ENCODE measurements around the gene TMEM169. TPM values are rescaled to one million over a fixed set of nuclear protein-coding genes. Genes with fewer than 3 reads are reported as not detected.
A peak's percentile ranks its signal among the peaks of the same experiment; 100 is the strongest.

TMEM169 gene
- total and polyA plus RNA-seq, 4 donors = 7.7 to 21.1 (median 18.8) TPM

DNA sequence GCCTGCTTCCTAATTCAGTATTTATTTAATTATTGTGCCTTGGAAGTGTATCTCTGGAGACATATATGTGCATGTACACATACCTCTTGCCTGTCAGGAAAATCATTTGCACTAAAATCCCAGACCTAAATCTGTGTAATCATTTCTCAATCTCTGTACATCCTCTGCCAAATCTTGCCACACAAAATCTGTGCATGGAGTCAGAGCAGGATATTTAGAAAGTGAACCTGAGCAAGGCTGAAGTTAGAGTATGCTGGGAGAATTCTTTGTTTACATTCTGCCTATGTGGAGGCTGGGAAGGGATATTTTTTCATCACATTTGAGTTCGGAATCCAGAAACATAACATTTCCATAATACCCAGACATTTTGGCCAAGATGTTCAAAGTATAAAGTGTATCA, 36.8 kb downstream of the TMEM169 start:
- Histone ChIP-seq H3K4me1 (ENCODE audit: control insufficient read depth, insufficient read depth, low read length) (peaks cover 7% of the 10 kb centered on the region), H3K4me3 (ENCODE audit: low read depth, low read length) (no peak overlapping the region), H3K27me3 (ENCODE audit: control insufficient read depth, insufficient read depth, low read length) (no peaks in the 10 kb centered on the region), H3K9me3 (ENCODE audit: control insufficient read depth, insufficient read depth, low read length) (no peaks in the 10 kb centered on the region), H3K36me3 (ENCODE audit: control insufficient read depth, insufficient read depth, low read length) (peaks cover 23% of the 10 kb centered on the region), H3K27ac (ENCODE audit: low read depth, low read length) (no peak overlapping the region)
- no peak for DNase-seq (ENCODE audit: low read depth in 4 of 6, low spot score in 6 of 6)
- no CpG with 5 or more reads among the region's 1 CpG for WGBS (ENCODE audit: insufficient coverage)

DNA sequence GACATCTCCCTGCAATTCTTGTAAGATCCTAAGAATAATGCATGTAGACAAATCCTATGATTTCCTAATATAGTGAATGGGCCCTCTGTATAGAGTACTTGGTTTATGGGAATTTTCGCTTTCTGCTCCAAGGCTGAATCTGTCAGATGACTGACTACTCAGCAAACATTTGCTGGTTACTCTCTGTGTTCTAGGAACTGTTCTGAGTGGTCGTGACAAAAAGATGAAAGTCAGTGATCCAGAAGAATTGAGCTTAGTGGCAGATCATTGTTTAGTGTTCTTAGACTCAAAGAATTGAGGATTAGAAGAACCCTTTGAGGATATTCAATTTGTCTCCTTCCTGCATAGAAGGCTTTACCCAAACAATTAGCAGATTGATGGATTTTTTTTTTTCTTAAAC, 37.4 kb downstream of the TMEM169 start:
- no peak for DNase-seq (ENCODE audit: low read depth in 4 of 6, low spot score in 6 of 6)
- WGBS (ENCODE audit: insufficient coverage) = 40% methylated on average over 1 of the region's 2 CpGs
- peaks cover 25% of the 10 kb centered on the region for H3K36me3 ChIP-seq (ENCODE audit: control insufficient read depth, insufficient read depth, low read length)

DNA sequence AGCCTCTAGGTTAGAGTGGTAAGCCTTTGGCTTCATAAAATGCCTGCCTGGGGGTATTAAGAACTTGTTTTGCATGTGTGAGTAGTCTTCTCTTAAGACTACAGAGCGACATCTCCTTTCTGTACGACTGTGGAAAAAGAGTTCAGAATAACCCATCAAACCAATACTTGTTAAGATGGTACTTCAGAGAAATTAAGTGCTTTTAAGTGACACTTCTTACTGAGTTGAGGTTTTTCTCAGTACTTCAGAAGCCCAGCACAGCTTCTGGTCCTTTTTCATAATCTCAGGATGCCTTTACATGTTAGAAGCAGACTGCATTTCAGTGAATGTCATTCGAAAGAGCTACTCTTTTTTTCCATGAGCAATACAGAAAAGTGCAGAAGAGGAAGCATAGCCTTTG, 38.3 kb downstream of the TMEM169 start:
- Histone ChIP-seq H3K36me3 (ENCODE audit: control insufficient read depth, insufficient read depth, low read length) (peaks cover 28% of the 10 kb centered on the region), H3K4me1 (ENCODE audit: control insufficient read depth, insufficient read depth, low read length) (peaks cover 3% of the 10 kb centered on the region), H3K27me3 (ENCODE audit: control insufficient read depth, insufficient read depth, low read length) (no peaks in the 10 kb centered on the region), H3K27ac (ENCODE audit: low read depth, low read length) (no peak overlapping the region), H3K4me3 (ENCODE audit: low read depth, low read length) (no peak overlapping the region), H3K9me3 (ENCODE audit: control insufficient read depth, insufficient read depth, low read length) (no peaks in the 10 kb centered on the region)
- DNase-seq (ENCODE audit: low read depth in 4 of 6, low spot score in 6 of 6) = no peak
- WGBS (ENCODE audit: insufficient coverage) = no CpG with 5 or more reads among the region's 3 CpGs

More for the DNA sequence above, 37.4 kb downstream of the TMEM169 start:
- Histone ChIP-seq H3K9me3 (ENCODE audit: control insufficient read depth, insufficient read depth, low read length) (no peaks in the 10 kb centered on the region), H3K27ac (ENCODE audit: low read depth, low read length) (no peak overlapping the region), H3K4me1 (ENCODE audit: control insufficient read depth, insufficient read depth, low read length) (peaks cover 7% of the 10 kb centered on the region), H3K4me3 (ENCODE audit: low read depth, low read length) (no peak overlapping the region), H3K27me3 (ENCODE audit: control insufficient read depth, insufficient read depth, low read length) (no peaks in the 10 kb centered on the region)

DNA sequence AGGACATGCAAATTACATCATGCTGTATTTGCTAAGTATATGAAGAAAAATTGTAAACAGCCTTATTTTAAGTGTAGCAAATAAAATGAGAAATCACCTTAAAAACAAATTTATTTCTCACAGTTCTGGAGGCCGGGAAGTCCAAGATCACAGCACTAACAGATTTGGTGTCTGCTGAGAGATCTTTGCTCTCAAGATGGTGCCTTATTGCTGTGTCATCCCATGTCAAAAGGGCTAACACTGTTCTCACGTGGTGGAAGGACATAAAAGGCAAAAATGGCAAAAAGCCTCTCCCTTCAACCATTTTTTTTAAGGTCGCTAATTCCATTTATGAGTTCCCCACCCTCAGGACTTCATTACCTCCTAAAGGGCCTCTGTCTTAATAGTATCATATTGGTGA, 39.5 kb downstream of the TMEM169 start:
- Histone ChIP-seq H3K27ac (ENCODE audit: low read depth, low read length) (no peak overlapping the region), H3K36me3 (ENCODE audit: control insufficient read depth, insufficient read depth, low read length) (peaks cover 32% of the 10 kb centered on the region), H3K9me3 (ENCODE audit: control insufficient read depth, insufficient read depth, low read length) (no peaks in the 10 kb centered on the region), H3K4me1 (ENCODE audit: control insufficient read depth, insufficient read depth, low read length) (no peaks in the 10 kb centered on the region), H3K4me3 (ENCODE audit: low read depth, low read length) (no peak overlapping the region), H3K27me3 (ENCODE audit: control insufficient read depth, insufficient read depth, low read length) (no peaks in the 10 kb centered on the region)
- DNase-seq (ENCODE audit: low read depth in 4 of 6, low spot score in 6 of 6) = no peak
- WGBS (ENCODE audit: insufficient coverage) = 86% methylated on average over 2 of the region's 3 CpGs

DNA sequence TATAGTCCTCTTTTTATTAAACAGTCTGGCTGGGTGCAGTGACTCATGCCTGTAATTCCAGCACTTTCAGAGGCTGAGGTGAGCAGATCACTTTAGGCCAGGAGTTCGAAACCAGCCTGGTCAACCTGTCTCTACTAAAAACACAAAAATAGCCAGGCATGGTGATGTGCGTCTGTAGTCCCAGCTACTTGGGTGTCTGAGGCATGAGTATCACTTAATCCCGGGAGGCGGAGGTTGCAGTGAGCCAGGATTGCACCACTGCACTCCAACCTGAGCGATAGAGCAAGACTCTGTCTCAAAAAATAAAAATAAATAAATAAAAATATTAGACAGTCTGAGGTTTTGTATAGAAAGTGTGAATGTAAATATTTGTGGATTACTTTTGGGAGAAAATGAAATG, 45.2 kb downstream of the TMEM169 start:
- Histone ChIP-seq H3K36me3 (ENCODE audit: control insufficient read depth, insufficient read depth, low read length) (peaks cover 25% of the 10 kb centered on the region), H3K4me1 (ENCODE audit: control insufficient read depth, insufficient read depth, low read length) (no peaks in the 10 kb centered on the region), H3K9me3 (ENCODE audit: control insufficient read depth, insufficient read depth, low read length) (no peaks in the 10 kb centered on the region), H3K4me3 (ENCODE audit: low read depth, low read length) (no peak overlapping the region), H3K27ac (ENCODE audit: low read depth, low read length) (no peak overlapping the region), H3K27me3 (ENCODE audit: control insufficient read depth, insufficient read depth, low read length) (no peaks in the 10 kb centered on the region)
- 100% methylated on average over 1 of the region's 5 CpGs for WGBS (ENCODE audit: insufficient coverage)
- no peak for DNase-seq (ENCODE audit: low read depth in 4 of 6, low spot score in 6 of 6)

DNA sequence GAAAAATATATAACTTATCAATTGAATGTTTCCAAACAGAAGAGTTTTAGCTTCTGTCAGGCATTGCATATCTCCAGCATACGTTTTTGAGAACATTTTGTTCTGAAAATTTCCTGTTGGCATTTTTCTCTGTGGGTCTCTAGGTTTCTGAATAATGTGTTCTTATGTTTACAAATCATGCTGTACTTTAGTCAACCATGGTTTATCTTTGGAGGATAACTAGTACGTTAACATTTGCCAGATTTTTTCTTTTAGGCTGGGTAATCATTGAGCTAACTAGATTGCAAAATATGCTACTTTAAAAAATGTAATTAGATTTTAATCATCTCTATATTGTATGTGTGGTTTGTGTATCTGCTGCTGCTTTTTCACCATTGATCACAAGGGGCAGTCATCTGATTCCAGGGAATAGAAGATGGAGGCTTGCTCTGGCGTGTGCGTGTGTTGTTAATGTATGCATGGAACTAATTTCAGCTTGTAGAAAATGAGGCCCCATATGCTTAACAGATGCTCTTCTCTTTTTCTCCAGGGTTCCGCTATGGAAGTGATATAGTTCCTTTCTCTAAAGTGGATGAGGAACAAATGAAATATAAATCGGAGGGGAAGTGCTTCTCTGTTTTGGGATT, 48.7 kb downstream of the TMEM169 start:
- Histone ChIP-seq H3K27ac (ENCODE audit: low read depth, low read length) (no peak overlapping the region), H3K9me3 (ENCODE audit: control insufficient read depth, insufficient read depth, low read length) (no peaks in the 10 kb centered on the region), H3K4me1 (ENCODE audit: control insufficient read depth, insufficient read depth, low read length) (no peaks in the 10 kb centered on the region), H3K36me3 (ENCODE audit: control insufficient read depth, insufficient read depth, low read length) (peaks cover 23% of the 10 kb centered on the region), H3K27me3 (ENCODE audit: control insufficient read depth, insufficient read depth, low read length) (no peaks in the 10 kb centered on the region), H3K4me3 (ENCODE audit: low read depth, low read length) (no peak overlapping the region)
- DNase-seq (ENCODE audit: low read depth in 4 of 6, low spot score in 6 of 6) = peak in 3 of 6 donors; percentile 39 to 94 (median 92)
- no CpG with 5 or more reads among the region's 6 CpGs for WGBS (ENCODE audit: insufficient coverage)

DNA sequence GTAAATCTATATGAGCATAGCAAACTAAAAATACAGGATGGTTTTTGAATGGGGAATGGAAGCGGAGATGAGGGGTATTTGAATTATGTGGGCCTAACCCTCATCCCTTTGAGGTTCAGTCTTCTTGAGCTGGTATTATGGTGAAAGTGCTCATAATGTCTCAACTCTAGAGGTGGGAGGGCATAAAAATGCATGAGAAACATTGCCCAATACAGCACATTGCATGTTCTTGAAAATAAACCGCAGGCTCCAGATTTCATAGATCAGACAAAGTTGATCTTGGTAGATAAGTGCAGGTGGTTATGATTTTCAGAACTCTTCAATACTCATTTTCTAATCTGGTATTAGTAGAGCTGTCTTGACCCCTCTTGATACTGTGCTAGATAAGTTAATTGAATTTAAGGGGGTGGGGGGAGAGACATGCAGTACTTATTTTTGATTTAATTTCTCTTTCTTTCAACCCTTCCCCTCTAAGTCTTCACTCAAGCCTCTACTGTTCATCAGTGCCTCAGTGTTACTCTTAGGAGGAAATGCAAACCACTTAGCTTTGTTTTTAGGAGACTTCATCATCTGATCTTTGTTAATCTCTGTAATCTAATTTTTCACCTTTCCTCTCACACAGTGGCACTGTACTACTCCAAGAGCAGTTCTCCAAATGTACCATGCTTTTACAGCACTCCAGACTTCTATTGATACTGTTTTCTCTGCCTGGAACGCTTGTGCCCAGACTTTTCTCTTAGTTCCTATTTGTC, 49.6 kb downstream of the TMEM169 start:
- 96% methylated on average over 2 of the region's 3 CpGs for WGBS (ENCODE audit: insufficient coverage)
- H3K4me1 ChIP-seq (ENCODE audit: control insufficient read depth, insufficient read depth, low read length) = no peaks in the 10 kb centered on the region
- H3K4me3 ChIP-seq (ENCODE audit: low read depth, low read length) = no peak overlapping the region
- H3K27ac ChIP-seq (ENCODE audit: low read depth, low read length) = no peak overlapping the region
- no peaks in the 10 kb centered on the region for H3K9me3 ChIP-seq (ENCODE audit: control insufficient read depth, insufficient read depth, low read length)
- H3K27me3 ChIP-seq (ENCODE audit: control insufficient read depth, insufficient read depth, low read length) = no peaks in the 10 kb centered on the region
- no peak for DNase-seq (ENCODE audit: low read depth in 4 of 6, low spot score in 6 of 6)
- peaks cover 31% of the 10 kb centered on the region for H3K36me3 ChIP-seq (ENCODE audit: control insufficient read depth, insufficient read depth, low read length)

DNA sequence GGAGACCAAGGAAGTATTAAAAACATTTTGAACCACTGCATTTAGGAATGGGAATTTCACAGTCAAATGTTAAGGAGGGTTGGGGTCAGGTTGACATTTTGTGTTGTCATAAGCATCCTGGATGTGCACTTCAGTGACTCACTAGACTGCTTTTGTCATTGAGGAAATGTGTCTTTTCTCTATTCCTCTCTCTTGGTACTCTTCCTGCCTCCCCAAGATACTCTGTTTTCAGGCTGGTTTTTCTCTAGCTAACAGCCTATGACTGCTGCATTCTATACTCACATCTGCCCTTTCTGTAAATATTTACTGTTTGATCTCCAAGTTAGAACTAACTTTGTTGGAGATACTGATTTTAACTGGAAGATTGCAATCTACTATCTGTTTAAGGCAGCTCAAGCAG, 50.9 kb downstream of the TMEM169 start:
- Histone ChIP-seq H3K27me3 (ENCODE audit: control insufficient read depth, insufficient read depth, low read length) (no peaks in the 10 kb centered on the region), H3K36me3 (ENCODE audit: control insufficient read depth, insufficient read depth, low read length) (peaks cover 26% of the 10 kb centered on the region), H3K27ac (ENCODE audit: low read depth, low read length) (no peak overlapping the region), H3K4me1 (ENCODE audit: control insufficient read depth, insufficient read depth, low read length) (no peaks in the 10 kb centered on the region), H3K9me3 (ENCODE audit: control insufficient read depth, insufficient read depth, low read length) (no peaks in the 10 kb centered on the region), H3K4me3 (ENCODE audit: low read depth, low read length) (no peak overlapping the region)
- no peak for DNase-seq (ENCODE audit: low read depth in 4 of 6, low spot score in 6 of 6)

DNA sequence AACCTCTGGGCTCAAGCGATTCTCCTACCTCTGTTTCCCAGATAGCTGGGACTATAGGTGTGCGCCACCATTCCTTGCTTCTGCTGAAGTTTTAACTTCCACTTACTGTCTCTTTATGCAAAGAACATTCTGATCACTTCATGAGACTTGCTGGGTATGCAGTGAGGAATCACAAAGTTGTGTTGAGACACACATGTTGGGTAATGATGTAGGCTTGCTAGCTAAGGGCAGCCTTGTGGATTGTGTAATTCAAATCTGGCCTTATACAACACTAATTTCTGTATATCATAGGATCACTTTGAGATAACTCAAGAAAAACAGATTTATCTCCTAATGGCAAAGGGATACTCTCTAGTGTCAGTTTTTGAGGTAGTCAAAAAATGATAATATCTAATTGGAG, 51.7 kb downstream of the TMEM169 start:
- no peak overlapping the region for H3K4me3 ChIP-seq (ENCODE audit: low read depth, low read length)
- H3K27me3 ChIP-seq (ENCODE audit: control insufficient read depth, insufficient read depth, low read length) = no peaks in the 10 kb centered on the region
- H3K36me3 ChIP-seq (ENCODE audit: control insufficient read depth, insufficient read depth, low read length) = peaks cover 31% of the 10 kb centered on the region
- DNase-seq (ENCODE audit: low read depth in 4 of 6, low spot score in 6 of 6) = no peak
- no peaks in the 10 kb centered on the region for H3K4me1 ChIP-seq (ENCODE audit: control insufficient read depth, insufficient read depth, low read length)
- no peaks in the 10 kb centered on the region for H3K9me3 ChIP-seq (ENCODE audit: control insufficient read depth, insufficient read depth, low read length)
- no peak overlapping the region for H3K27ac ChIP-seq (ENCODE audit: low read depth, low read length)
- 100% methylated on average over 1 of the region's 2 CpGs for WGBS (ENCODE audit: insufficient coverage)

DNA sequence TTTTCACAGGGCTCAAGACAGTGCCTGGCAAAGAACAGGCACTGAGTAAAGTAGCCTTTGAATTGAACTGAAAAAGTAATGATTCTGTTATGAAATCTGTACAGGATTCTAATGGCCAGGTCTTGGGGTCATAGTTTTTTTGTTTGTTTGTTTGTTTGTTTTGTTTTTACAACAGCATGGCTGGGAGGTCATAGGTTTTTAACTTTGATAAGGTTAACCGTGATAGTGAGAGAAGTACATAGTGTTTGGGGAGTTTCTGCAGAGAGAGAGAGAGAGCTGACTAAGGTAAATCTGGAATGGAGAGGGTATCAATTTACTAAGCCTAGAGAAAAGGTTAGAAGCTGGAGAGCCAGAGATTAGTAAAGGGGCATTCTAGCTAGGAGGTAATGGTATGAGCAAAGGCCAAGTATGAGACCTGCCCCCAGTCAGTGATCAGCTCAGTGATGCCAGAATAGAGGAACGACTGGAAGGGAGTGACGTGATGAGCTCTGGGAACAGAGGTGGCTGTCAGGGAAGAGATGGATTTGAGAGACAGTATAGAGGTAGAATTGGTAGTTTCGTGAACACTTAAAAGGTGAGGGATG, 53.3 kb downstream of the TMEM169 start:
- no peaks in the 10 kb centered on the region for H3K4me1 ChIP-seq (ENCODE audit: control insufficient read depth, insufficient read depth, low read length)
- H3K27me3 ChIP-seq (ENCODE audit: control insufficient read depth, insufficient read depth, low read length) = no peaks in the 10 kb centered on the region
- H3K27ac ChIP-seq (ENCODE audit: low read depth, low read length) = no peak overlapping the region
- no peaks in the 10 kb centered on the region for H3K9me3 ChIP-seq (ENCODE audit: control insufficient read depth, insufficient read depth, low read length)
- no peak overlapping the region for H3K4me3 ChIP-seq (ENCODE audit: low read depth, low read length)
- 95% methylated on average over 4 of the region's 4 CpGs for WGBS (ENCODE audit: insufficient coverage)
- no peak for DNase-seq (ENCODE audit: low read depth in 4 of 6, low spot score in 6 of 6)
- peaks cover 39% of the 10 kb centered on the region for H3K36me3 ChIP-seq (ENCODE audit: control insufficient read depth, insufficient read depth, low read length)

All from spinal cord (tissue), 10 donors.